Smooth muscle cell (in vitro differentiated cells): Measurements from ENCODE around the gene IPO13. TPM values are rescaled to one million over a fixed set of nuclear protein-coding genes. Genes with fewer than 3 reads are reported as not detected.

Experiments used
- DNase-seq: peaks from one replicate; lab custom pipeline; 2025; ENCODE audit not compliant: unreplicated experiment; lab: John Stamatoyannopoulos, UW
- H2AFZ ChIP-seq: fragments of 200-600 bp; sonication (generic); 2 replicates; pipeline ENCODE4 v1.6.0; 2016; ENCODE audit warnings: antibody characterized with exemption, low read depth, mild to moderate bottlenecking
- H3F3A ChIP-seq: fragments of 200-600 bp; sonication (generic); 2 replicates; pipeline ENCODE4 v1.6.0; 2017; ENCODE audit warnings: antibody characterized with exemption, low read depth
- H3K27ac ChIP-seq: fragments of 200-600 bp; sonication (generic); 2 replicates; pipeline ENCODE4 v1.5.1; 2016; ENCODE audit warnings: low read depth, mild to moderate bottlenecking
- H3K27me3 ChIP-seq: fragments of 200-600 bp; sonication (generic); 2 replicates; pipeline ENCODE4 v1.6.1; 2016; ENCODE audit warnings: low read depth, mild to moderate bottlenecking
- H3K36me3 ChIP-seq: fragments of 200-600 bp; sonication (generic); 2 replicates; pipeline ENCODE4 v1.5.1; 2016; ENCODE audit warnings: low read depth
- H3K4me1 ChIP-seq: fragments of 200-600 bp; sonication (generic); 2 replicates; pipeline ENCODE4 v1.5.1; 2016; ENCODE audit warnings: low read depth
- H3K4me2 ChIP-seq: fragments of 200-600 bp; sonication (generic); 2 replicates; pipeline ENCODE4 v1.6.0; 2016; ENCODE audit warnings: mild to moderate bottlenecking
- H3K4me3 ChIP-seq: fragments of 200-600 bp; sonication (generic); 2 replicates; pipeline ENCODE4 v1.5.1; 2016; ENCODE audit warnings: mild to moderate bottlenecking
- H3K79me2 ChIP-seq: fragments of 200-600 bp; sonication (generic); 2 replicates; pipeline ENCODE4 v1.6.0; 2016; ENCODE audit warnings: low read depth, mild to moderate bottlenecking
- H3K9ac ChIP-seq: fragments of 200-600 bp; sonication (generic); 2 replicates; pipeline ENCODE4 v1.6.0; 2016; ENCODE audit warnings: low read depth
- H3K9me3 ChIP-seq: fragments of 200-600 bp; sonication (generic); replicated peaks from 2 replicates; pipeline ENCODE4 v1.5.1; 2016; ENCODE audit warnings: low read depth
- H4K20me1 ChIP-seq: fragments of 200-600 bp; sonication (generic); 2 replicates; pipeline ENCODE4 v1.6.0; 2016; ENCODE audit warnings: low read depth
- WGBS: methylation state at CpG from one replicate; pipeline ENCODE4 v1.1.7; 2016; ENCODE audit warnings: low lambda C conversion rate; 5-methylcytosine and 5-hydroxymethylcytosine counted together
- polyA plus RNA-seq: library from polyadenylated mRNA; unstranded; fragments of >200 nt; fragmentation: Nextera tagmentation; extraction: Ambion mirVana; gene quantifications from 2 replicates; pipeline ENCODE4 v1.2.1, GENCODE V29; 2016
- total RNA-seq: library from RNA; depleted of rRNA; stranded (reverse); fragments of >200 nt; gene quantifications from 2 replicates; pipeline ENCODE4 v1.2.3, GENCODE V29; 2014
- TF ChIP-seq, protein P1 (sequence below): fragments of 200-600 bp; sonication (generic); IDR thresholded peaks from 2 replicates; pipeline ENCODE4 v1.5.1; 2017; ENCODE audit warnings: borderline replicate concordance, mild to moderate bottlenecking, antibody characterized with exemption; ENCODE audit not compliant: insufficient read depth, poor library complexity, severe bottlenecking

IPO13 gene
- total and polyA plus RNA-seq, 2 experiments from 2014 or later: 10.4 to 21.2 TPM

GRCh38 chr1:43983253-43983899 lies 36.6 kb downstream of the IPO13 start:
- Histone ChIP-seq H3K27me3 (no peaks in the 10 kb centered on the region), H3K9me3 (no peaks in the 10 kb centered on the region), H3K4me1 (peaks cover 4% of the 10 kb centered on the region), H3K9ac (no peak overlapping the region), H3F3A (peaks cover 6% of the 10 kb centered on the region), H3K4me2 (no peak overlapping the region), H3K27ac (no peak overlapping the region), H3K79me2 (peaks cover 8% of the 10 kb centered on the region), H2AFZ (no peak overlapping the region), H3K36me3 (no peaks in the 10 kb centered on the region), H3K4me3 (no peak overlapping the region), H4K20me1 (peaks cover 49% of the 10 kb centered on the region)
- DNase-seq: no peak
- TF ChIP-seq, protein P1, sequence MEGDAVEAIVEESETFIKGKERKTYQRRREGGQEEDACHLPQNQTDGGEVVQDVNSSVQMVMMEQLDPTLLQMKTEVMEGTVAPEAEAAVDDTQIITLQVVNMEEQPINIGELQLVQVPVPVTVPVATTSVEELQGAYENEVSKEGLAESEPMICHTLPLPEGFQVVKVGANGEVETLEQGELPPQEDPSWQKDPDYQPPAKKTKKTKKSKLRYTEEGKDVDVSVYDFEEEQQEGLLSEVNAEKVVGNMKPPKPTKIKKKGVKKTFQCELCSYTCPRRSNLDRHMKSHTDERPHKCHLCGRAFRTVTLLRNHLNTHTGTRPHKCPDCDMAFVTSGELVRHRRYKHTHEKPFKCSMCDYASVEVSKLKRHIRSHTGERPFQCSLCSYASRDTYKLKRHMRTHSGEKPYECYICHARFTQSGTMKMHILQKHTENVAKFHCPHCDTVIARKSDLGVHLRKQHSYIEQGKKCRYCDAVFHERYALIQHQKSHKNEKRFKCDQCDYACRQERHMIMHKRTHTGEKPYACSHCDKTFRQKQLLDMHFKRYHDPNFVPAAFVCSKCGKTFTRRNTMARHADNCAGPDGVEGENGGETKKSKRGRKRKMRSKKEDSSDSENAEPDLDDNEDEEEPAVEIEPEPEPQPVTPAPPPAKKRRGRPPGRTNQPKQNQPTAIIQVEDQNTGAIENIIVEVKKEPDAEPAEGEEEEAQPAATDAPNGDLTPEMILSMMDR: no peak
- WGBS: 91% methylated on average over 12 of the region's 12 CpGs

DNA sequence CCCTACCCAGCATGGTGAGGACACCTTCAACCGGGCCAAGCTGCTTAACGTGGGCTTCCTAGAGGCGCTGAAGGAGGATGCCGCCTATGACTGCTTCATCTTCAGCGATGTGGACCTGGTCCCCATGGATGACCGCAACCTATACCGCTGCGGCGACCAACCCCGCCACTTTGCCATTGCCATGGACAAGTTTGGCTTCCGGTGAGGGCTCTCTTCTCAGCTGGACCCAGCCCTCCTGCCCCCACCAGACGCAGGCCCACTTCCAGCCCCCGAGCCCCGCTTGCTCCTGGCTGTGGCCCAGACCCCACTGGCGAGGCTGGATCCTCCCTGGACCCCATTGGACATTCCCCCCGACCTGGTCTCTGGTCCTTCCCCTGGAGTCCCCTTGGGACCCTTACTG lies 38.1 kb downstream of the IPO13 start:
- Histone ChIP-seq H2AFZ (no peak overlapping the region), H3K4me1 (no peaks in the 10 kb centered on the region), H3K79me2 (peaks cover 7% of the 10 kb centered on the region), H3K36me3 (no peaks in the 10 kb centered on the region), H3K4me3 (no peak overlapping the region), H3K27ac (no peak overlapping the region), H3K4me2 (no peak overlapping the region), H3K27me3 (no peaks in the 10 kb centered on the region), H3K9ac (no peak overlapping the region), H3F3A (peaks cover 6% of the 10 kb centered on the region), H4K20me1 (peaks cover 48% of the 10 kb centered on the region), H3K9me3 (no peaks in the 10 kb centered on the region)
- over 99% methylated on average over 16 of the region's 16 CpGs for WGBS
- no peak for DNase-seq
- TF ChIP-seq, protein P1: no peak

- TF ChIP-seq, protein P1: no peak
- Histone ChIP-seq H3K79me2 (peaks cover 7% of the 10 kb centered on the region), H2AFZ (no peak overlapping the region), H3K9ac (no peak overlapping the region), H3K4me3 (no peak overlapping the region), H3K4me2 (no peak overlapping the region), H4K20me1 (peaks cover 38% of the 10 kb centered on the region), H3K27me3 (no peaks in the 10 kb centered on the region), H3K9me3 (no peaks in the 10 kb centered on the region), H3K36me3 (no peaks in the 10 kb centered on the region), H3K4me1 (peaks cover 4% of the 10 kb centered on the region), H3K27ac (no peak overlapping the region), H3F3A (peaks cover 6% of the 10 kb centered on the region)
- 83% methylated on average over 4 of the region's 4 CpGs for WGBS
- DNase-seq: no peak
Observed at GRCh38 chr1:43985984-43986595, 39.3 kb downstream of the IPO13 start.
